HCT116 (cell line): Measurements from ENCODE around the gene PRKG1.

Experiments
- CEBPB ChIP-seq: IDR thresholded peaks from 2 replicates; pipeline ENCODE4 v1.6.1; 2012; ENCODE audit warnings: low read depth
- ELF1 ChIP-seq: IDR thresholded peaks from 2 replicates; pipeline ENCODE4 v1.6.1; 2012; ENCODE audit warnings: low read depth, borderline replicate concordance
- EZH2phosphoT487 ChIP-seq: fragments of 200-600 bp; IDR thresholded peaks from 2 replicates; pipeline ENCODE4 v1.6.1; 2018; ENCODE audit warnings: antibody characterized with exemption, borderline replicate concordance
- JUND ChIP-seq: IDR thresholded peaks from 2 replicates; pipeline ENCODE4 v1.6.1; 2012
- POLR2AphosphoS5 ChIP-seq: IDR thresholded peaks from 2 replicates; pipeline ENCODE4 v1.6.1; 2011; ENCODE audit warnings: mild to moderate bottlenecking, low read depth, low read length, moderate library complexity
- RAD21 ChIP-seq: IDR thresholded peaks from 2 replicates; pipeline ENCODE4 v1.6.1; 2012; ENCODE audit warnings: low read depth, mild to moderate bottlenecking
- SIN3A ChIP-seq: IDR thresholded peaks from 2 replicates; pipeline ENCODE4 v1.6.1; 2012; ENCODE audit warnings: low read depth
- TF ChIP-seq, protein P1 (sequence below), 3 experiments: fragments of 200-600 bp in 1 of 3; sonication (generic) in 1 of 3; IDR thresholded peaks in 2 of 3; conservative IDR thresholded peaks in 1 of 3; 2 replicates each; pipeline ENCODE4 v1.5.1; 2012 to 2017; ENCODE audit warnings: low read depth in 2 of 3, low read length in 2 of 3, antibody characterized with exemption in 1 of 3, borderline replicate concordance in 1 of 3, control low read depth in 1 of 3, mild to moderate bottlenecking in 1 of 3, mixed read lengths in 1 of 3, mixed run types in 1 of 3, moderate library complexity in 1 of 3; ENCODE audit not compliant: insufficient read depth in 1 of 3
- TF ChIP-seq, protein P2 (sequence below): IDR thresholded peaks from 2 replicates; pipeline ENCODE4 v1.6.1; 2011; ENCODE audit warnings: mild to moderate bottlenecking, low read length, moderate library complexity; ENCODE audit not compliant: insufficient replicate concordance; ENCODE audit errors: extremely low read depth
- TF ChIP-seq, protein P3 (sequence below): IDR thresholded peaks from 2 replicates; pipeline ENCODE4 v1.6.1; 2012
- TF ChIP-seq, protein P4 (sequence below): IDR thresholded peaks from 2 replicates; pipeline ENCODE4 v1.6.1; 2012; ENCODE audit warnings: low read depth

DNA sequence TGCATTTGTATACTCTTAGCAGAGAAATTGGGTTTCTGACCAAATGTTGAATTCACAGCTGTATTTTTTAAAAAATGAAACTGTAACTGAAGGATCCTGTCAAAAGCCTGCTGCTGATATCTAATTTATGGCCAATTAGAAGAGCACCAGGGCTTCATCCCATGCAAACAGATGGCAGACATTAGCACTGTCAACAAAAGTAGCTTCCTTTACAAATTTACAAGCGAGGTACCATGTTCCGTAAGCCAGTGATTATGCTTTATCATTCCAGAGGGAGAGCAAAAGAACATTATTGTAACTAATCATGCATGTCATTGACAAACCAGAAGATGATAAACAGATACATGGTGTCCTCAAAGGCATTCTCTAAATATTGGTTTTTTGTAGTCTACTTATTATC lies 1062.6 kb downstream of the PRKG1 start:
- TF ChIP-seq POLR2AphosphoS5 (no peak), RAD21 (no peak), JUND (no peak), EZH2phosphoT487 (no peak), SIN3A (no peak), CEBPB (no peak), ELF1 (no peak)
- TF ChIP-seq, protein P1, sequence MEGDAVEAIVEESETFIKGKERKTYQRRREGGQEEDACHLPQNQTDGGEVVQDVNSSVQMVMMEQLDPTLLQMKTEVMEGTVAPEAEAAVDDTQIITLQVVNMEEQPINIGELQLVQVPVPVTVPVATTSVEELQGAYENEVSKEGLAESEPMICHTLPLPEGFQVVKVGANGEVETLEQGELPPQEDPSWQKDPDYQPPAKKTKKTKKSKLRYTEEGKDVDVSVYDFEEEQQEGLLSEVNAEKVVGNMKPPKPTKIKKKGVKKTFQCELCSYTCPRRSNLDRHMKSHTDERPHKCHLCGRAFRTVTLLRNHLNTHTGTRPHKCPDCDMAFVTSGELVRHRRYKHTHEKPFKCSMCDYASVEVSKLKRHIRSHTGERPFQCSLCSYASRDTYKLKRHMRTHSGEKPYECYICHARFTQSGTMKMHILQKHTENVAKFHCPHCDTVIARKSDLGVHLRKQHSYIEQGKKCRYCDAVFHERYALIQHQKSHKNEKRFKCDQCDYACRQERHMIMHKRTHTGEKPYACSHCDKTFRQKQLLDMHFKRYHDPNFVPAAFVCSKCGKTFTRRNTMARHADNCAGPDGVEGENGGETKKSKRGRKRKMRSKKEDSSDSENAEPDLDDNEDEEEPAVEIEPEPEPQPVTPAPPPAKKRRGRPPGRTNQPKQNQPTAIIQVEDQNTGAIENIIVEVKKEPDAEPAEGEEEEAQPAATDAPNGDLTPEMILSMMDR (IDR thresholded peaks at IDR 0.05 in 2 of 3, conservative IDR thresholded peaks at IDR 0.05 in 1 of 3; ENCODE audit: borderline replicate concordance in 1 of 3, insufficient read depth in 1 of 3, low read depth in 2 of 3, low read length in 2 of 3): no peak
- TF ChIP-seq, protein P2, sequence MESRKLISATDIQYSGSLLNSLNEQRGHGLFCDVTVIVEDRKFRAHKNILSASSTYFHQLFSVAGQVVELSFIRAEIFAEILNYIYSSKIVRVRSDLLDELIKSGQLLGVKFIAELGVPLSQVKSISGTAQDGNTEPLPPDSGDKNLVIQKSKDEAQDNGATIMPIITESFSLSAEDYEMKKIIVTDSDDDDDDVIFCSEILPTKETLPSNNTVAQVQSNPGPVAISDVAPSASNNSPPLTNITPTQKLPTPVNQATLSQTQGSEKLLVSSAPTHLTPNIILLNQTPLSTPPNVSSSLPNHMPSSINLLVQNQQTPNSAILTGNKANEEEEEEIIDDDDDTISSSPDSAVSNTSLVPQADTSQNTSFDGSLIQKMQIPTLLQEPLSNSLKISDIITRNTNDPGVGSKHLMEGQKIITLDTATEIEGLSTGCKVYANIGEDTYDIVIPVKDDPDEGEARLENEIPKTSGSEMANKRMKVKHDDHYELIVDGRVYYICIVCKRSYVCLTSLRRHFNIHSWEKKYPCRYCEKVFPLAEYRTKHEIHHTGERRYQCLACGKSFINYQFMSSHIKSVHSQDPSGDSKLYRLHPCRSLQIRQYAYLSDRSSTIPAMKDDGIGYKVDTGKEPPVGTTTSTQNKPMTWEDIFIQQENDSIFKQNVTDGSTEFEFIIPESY: no peak
- TF ChIP-seq, protein P3, sequence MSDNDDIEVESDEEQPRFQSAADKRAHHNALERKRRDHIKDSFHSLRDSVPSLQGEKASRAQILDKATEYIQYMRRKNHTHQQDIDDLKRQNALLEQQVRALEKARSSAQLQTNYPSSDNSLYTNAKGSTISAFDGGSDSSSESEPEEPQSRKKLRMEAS: no peak
- TF ChIP-seq, protein P4, sequence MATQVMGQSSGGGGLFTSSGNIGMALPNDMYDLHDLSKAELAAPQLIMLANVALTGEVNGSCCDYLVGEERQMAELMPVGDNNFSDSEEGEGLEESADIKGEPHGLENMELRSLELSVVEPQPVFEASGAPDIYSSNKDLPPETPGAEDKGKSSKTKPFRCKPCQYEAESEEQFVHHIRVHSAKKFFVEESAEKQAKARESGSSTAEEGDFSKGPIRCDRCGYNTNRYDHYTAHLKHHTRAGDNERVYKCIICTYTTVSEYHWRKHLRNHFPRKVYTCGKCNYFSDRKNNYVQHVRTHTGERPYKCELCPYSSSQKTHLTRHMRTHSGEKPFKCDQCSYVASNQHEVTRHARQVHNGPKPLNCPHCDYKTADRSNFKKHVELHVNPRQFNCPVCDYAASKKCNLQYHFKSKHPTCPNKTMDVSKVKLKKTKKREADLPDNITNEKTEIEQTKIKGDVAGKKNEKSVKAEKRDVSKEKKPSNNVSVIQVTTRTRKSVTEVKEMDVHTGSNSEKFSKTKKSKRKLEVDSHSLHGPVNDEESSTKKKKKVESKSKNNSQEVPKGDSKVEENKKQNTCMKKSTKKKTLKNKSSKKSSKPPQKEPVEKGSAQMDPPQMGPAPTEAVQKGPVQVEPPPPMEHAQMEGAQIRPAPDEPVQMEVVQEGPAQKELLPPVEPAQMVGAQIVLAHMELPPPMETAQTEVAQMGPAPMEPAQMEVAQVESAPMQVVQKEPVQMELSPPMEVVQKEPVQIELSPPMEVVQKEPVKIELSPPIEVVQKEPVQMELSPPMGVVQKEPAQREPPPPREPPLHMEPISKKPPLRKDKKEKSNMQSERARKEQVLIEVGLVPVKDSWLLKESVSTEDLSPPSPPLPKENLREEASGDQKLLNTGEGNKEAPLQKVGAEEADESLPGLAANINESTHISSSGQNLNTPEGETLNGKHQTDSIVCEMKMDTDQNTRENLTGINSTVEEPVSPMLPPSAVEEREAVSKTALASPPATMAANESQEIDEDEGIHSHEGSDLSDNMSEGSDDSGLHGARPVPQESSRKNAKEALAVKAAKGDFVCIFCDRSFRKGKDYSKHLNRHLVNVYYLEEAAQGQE: no peak
